ENCODE data around the gene ZNF100. TPM values are rescaled to one million over a fixed set of nuclear protein-coding genes. Genes with fewer than 3 reads are reported as not detected.

ZNF100 gene
- total and polyA plus RNA-seq, 2 of the 4 experiments (the other 2 are of a cell fraction), result 2.2 to 5.9 TPM

GRCh38 chr19:21748088-21748487 is 19.3 kb downstream of the ZNF100 start:
- ChIA-PET CTCF (interaction anchor here (0.7 kb wide), 1 partner anchor 210 kb away, joined by 3 read pairs; no protein-coding TSS in a partner anchor), POLR2A (ENCODE audit: unreplicated experiment) (no interaction called here)
- DNase-seq (no peak), ATAC-seq (ENCODE audit: low read depth) (no peak)
- H3K14ac ChIP-seq (replicated peaks; ENCODE audit: low read depth, low read length), result no peak overlapping the region
- H4K91ac ChIP-seq (ENCODE audit: insufficient read depth, low read depth, low read length), result no peak overlapping the region
- H3K4me1 ChIP-seq (ENCODE audit: control insufficient read depth, insufficient read depth, low read length), result no peaks in the 10 kb centered on the region; the same call in 1 of the 2 replicates
- H3K9me1 ChIP-seq (ENCODE audit: insufficient read depth, low read length), result no peaks in the 10 kb centered on the region
- H3K56ac ChIP-seq (ENCODE audit: extremely low read depth, insufficient read depth, low read length), result no peak overlapping the region
- no peaks in the 10 kb centered on the region for H4K20me1 ChIP-seq (ENCODE audit: insufficient read depth, low read length)
- no peak overlapping the region for H2AFZ ChIP-seq (replicated peaks; ENCODE audit: low read length, poor library complexity)
- H3K79me1 ChIP-seq (ENCODE audit: low read depth in 1 of 2, low read length in 2 of 2), result peaks cover 4 to 19% of the 10 kb centered on the region in 2 experiments; a peak in 3 of 4 replicates
- no peak overlapping the region for H3K23ac ChIP-seq (ENCODE audit: low read depth, low read length)
- H3K27ac ChIP-seq (ENCODE audit: insufficient read depth, low read length), result no peak overlapping the region
- H3K4me2 ChIP-seq (ENCODE audit: low read depth, low read length), result no peak overlapping the region
- H2AK5ac ChIP-seq (ENCODE audit: low read depth, low read length), result no peak overlapping the region
- H3K18ac ChIP-seq (ENCODE audit: low read depth, low read length), result no peak overlapping the region
- H2AK9ac ChIP-seq (replicated peaks; ENCODE audit: low read depth, low read length, poor library complexity), result no peak overlapping the region
- H3K36me3 ChIP-seq (ENCODE audit: control insufficient read depth, insufficient read depth, low read length), result peaks cover 19% of the 10 kb centered on the region
- H3K9me3 ChIP-seq (ENCODE audit: control insufficient read depth, insufficient read depth, low read length), result peaks cover 6% of the 10 kb centered on the region
- no peak overlapping the region for H3K9ac ChIP-seq (ENCODE audit: low read depth, low read length)
- no peak overlapping the region for H2BK20ac ChIP-seq (ENCODE audit: low read depth, low read length)
- no peak overlapping the region for H3K4ac ChIP-seq (ENCODE audit: low read depth, low read length)
- dilution Hi-C loops (cut with HindIII; ENCODE audit: low sequenced_read_pairs, unreplicated experiment) (no loop called here), intact Hi-C loops (cut with micrococcal nuclease) (no loop called here), in situ Hi-C loops (cut with MboI; ENCODE audit: low sequenced_read_pairs) (no loop called here)
- H2BK5ac ChIP-seq (ENCODE audit: low read depth, low read length, poor library complexity, severe bottlenecking), result no peak overlapping the region
- no TSS peak for BruUV-seq (replicated peaks)
- H2BK15ac ChIP-seq (ENCODE audit: low read depth, low read length), result no peak overlapping the region
- no peak overlapping the region for H2BK120ac ChIP-seq (ENCODE audit: low read depth, low read length)
- no peak overlapping the region for H4K8ac ChIP-seq (ENCODE audit: low read depth in 2 of 2, low read length in 2 of 2)
- no peak overlapping the region for H4K5ac ChIP-seq (ENCODE audit: low read depth, low read length)
- no peaks in the 10 kb centered on the region for H3K27me3 ChIP-seq (ENCODE audit: control insufficient read depth, insufficient read depth, low read length)
- no CpG with 5 or more reads among the region's 1 CpG for WGBS, 2 experiments (ENCODE audit: extremely low coverage in 2 of 2, insufficient read length in 1 of 2)
- H3K4me3 ChIP-seq (ENCODE audit: insufficient read depth, low read depth, low read length), result no peak overlapping the region
- TF ChIP-seq BHLHE40 (IDR thresholded peaks at IDR 0.05; ENCODE audit: low read depth, low read length) (no peak), CTCF (conservative IDR thresholded peaks at IDR 0.05; ENCODE audit: low read depth, low read length) (no peak), RAD21 (IDR thresholded peaks at IDR 0.05; ENCODE audit: low read length) (no peak), NFE2L2 (IDR thresholded peaks at IDR 0.05; ENCODE audit: low read depth, low read length) (no peak), MAZ (IDR thresholded peaks at IDR 0.05; ENCODE audit: borderline replicate concordance, low read depth, low read length) (no peak), ELK1 (IDR thresholded peaks at IDR 0.05; ENCODE audit: borderline replicate concordance, low read depth, low read length) (no peak), RCOR1 (IDR thresholded peaks at IDR 0.05; ENCODE audit: insufficient replicate concordance, low read length) (no peak), RFX5 (IDR thresholded peaks at IDR 0.05; ENCODE audit: low read depth, low read length) (no peak)
